K562 (cell line): ENCODE data around the gene NUP210. TPM values are rescaled to one million over a fixed set of nuclear protein-coding genes. Genes with fewer than 3 reads are reported as not detected.

ENCODE experiments used
- BHLHE40 ChIP-seq: IDR thresholded peaks from 2 replicates; pipeline ENCODE4 v1.6.1; 2011; ENCODE audit warnings: low read length, improper control_type of control experiment
- CBFA2T2 ChIP-seq: fragments of 450-650 bp; conservative IDR thresholded peaks from 2 replicates; pipeline ENCODE4 v1.6.1; 2017; ENCODE audit warnings: mild to moderate bottlenecking
- CBX3 ChIP-seq, 2 experiments: IDR thresholded peaks; 1 replicate in 1 of 2; 2 replicates in 1 of 2; pipeline ENCODE4 v1.6.1; 2012; ENCODE audit warnings: inconsistent platforms in 2 of 2, low read length in 2 of 2, borderline replicate concordance in 1 of 2, control low read depth in 1 of 2
- CHD4 ChIP-seq: fragments of 200-600 bp; sonication (generic); IDR thresholded peaks from 3 replicates; pipeline ENCODE4 v1.6.1; 2012; ENCODE audit warnings: low read depth, mild to moderate bottlenecking, mixed read lengths, low read length, inconsistent platforms; ENCODE audit not compliant: insufficient read depth, insufficient replicate concordance, poor library complexity, severe bottlenecking
- DMBX1 ChIP-seq: fragments of 250-450 bp; sonication (Bioruptor Pico); IDR thresholded peaks from 2 replicates; pipeline ENCODE4 v1.8.0; 2022; ENCODE audit warnings: inconsistent platforms, mild to moderate bottlenecking, moderate library complexity, borderline replicate concordance
- GTF2A2 ChIP-seq: IDR thresholded peaks from 2 replicates; pipeline ENCODE4 v1.6.1; 2016; ENCODE audit warnings: mild to moderate bottlenecking, missing genetic modification characterization, missing compliant biosample characterization
- LEF1 ChIP-seq: fragments of 450-650 bp; IDR thresholded peaks from 2 replicates; pipeline ENCODE4 v1.6.1; 2016; ENCODE audit warnings: mild to moderate bottlenecking
- MXI1 ChIP-seq: IDR thresholded peaks from 2 replicates; pipeline ENCODE4 v1.6.1; 2011; ENCODE audit warnings: low read depth, mild to moderate bottlenecking, improper control_type of control experiment, low read length
- MYBL2 ChIP-seq, 2 experiments: fragments of 450-650 bp in 1 of 2; sonication (generic) in 1 of 2; formaldehyde crosslinking in 1 of 2; IDR thresholded peaks; 2 replicates each; pipeline versions ENCODE4 v1.6.1 to v1.8.1; 2017 to 2022; ENCODE audit warnings: borderline replicate concordance in 1 of 2, inconsistent platforms in 1 of 2, low read depth in 1 of 2, mild to moderate bottlenecking in 1 of 2, missing genetic modification reagents in 1 of 2, moderate library complexity in 1 of 2
- NFE2 ChIP-seq: IDR thresholded peaks from 2 replicates; pipeline ENCODE4 v1.6.1; 2014; ENCODE audit warnings: antibody characterized with exemption, low read depth
- PML ChIP-seq: IDR thresholded peaks from 2 replicates; pipeline ENCODE4 v1.6.1; 2012; ENCODE audit warnings: low read length, inconsistent platforms
- RBM25 ChIP-seq: fragments of 200-400 bp; formaldehyde crosslinking; IDR thresholded peaks from 2 replicates; pipeline ENCODE4 v1.6.1; 2018; ENCODE audit warnings: low read length, low read depth, moderate library complexity; ENCODE audit not compliant: severe bottlenecking
- SOX6 ChIP-seq: fragments of 450-650 bp; IDR thresholded peaks from 2 replicates; pipeline ENCODE4 v1.6.1; 2014; ENCODE audit warnings: mild to moderate bottlenecking
- TAF9B ChIP-seq: fragments of 450-650 bp; IDR thresholded peaks from 2 replicates; pipeline ENCODE4 v1.6.1; 2018; ENCODE audit warnings: mild to moderate bottlenecking; ENCODE audit not compliant: partially characterized antibody
- polyA plus RNA-seq, 8 experiments: library from polyadenylated mRNA; depleted of rRNA in 4 of 8; stranded (reverse) in 5 of 8; unstranded in 3 of 8; fragments of >200 nt; fragmentation: Nextera tagmentation in 2 of 8; fragmentation: Illumina TruSeq in 1 of 8; extraction: Ambion mirVana in 2 of 8; extraction: Trizol in 1 of 8; gene quantifications; 2 replicates each; pipeline versions ENCODE4 v1.2.1 to v1.2.3, GENCODE V29; 2011 to 2014; ENCODE audit warnings: inconsistent platforms in 1 of 8, missing spikeins in 1 of 8
- total RNA-seq, 7 experiments: library from RNA; depleted of rRNA in 6 of 7; stranded (reverse); fragments of >200 nt in 6 of 7; fragmentation: Illumina TruSeq in 2 of 7; extraction: Trizol in 2 of 7; gene quantifications; 2 replicates each; pipeline versions ENCODE4 v1.2.1 to v1.2.3, GENCODE V29; 2011 to 2021; ENCODE audit warnings: low replicate concordance in 1 of 7
- TF ChIP-seq, protein P1 (sequence below), 3 experiments: fragments of 200-800 bp in 1 of 3; fragments of 250-450 bp in 1 of 3; fragments of 450-650 bp in 1 of 3; sonication (Bioruptor Pico) in 1 of 3; sonication (Bioruptor generic) in 1 of 3; formaldehyde crosslinking in 1 of 3; IDR thresholded peaks; 2 replicates each; pipeline versions ENCODE4 v1.6.1 to v1.8.0; 2016 to 2022; ENCODE audit warnings: mild to moderate bottlenecking in 2 of 3, missing genetic modification characterization in 2 of 3, missing compliant biosample characterization in 1 of 3, moderate library complexity in 1 of 3
- TF ChIP-seq, protein P2 (sequence below), 2 experiments: fragments of 150-350 bp in 1 of 2; IDR thresholded peaks; 2 replicates each; pipeline ENCODE4 v1.6.1; 2012 to 2016; ENCODE audit warnings: low read depth in 2 of 2, low read length in 2 of 2, mild to moderate bottlenecking in 1 of 2, moderate library complexity in 1 of 2
- TF ChIP-seq, protein P3 (sequence below), 3 experiments: fragments of 200-800 bp in 1 of 3; sonication (Bioruptor generic) in 1 of 3; sonication (generic) in 1 of 3; formaldehyde crosslinking in 1 of 3; IDR thresholded peaks; 2 replicates each; pipeline versions ENCODE4 v1.6.1 to v1.8.0; 2016 to 2022; ENCODE audit warnings: mild to moderate bottlenecking in 2 of 3, missing compliant biosample characterization in 2 of 3, missing genetic modification characterization in 2 of 3, missing genetic modification reagents in 1 of 3

NUP210 gene
- total and polyA plus RNA-seq, 9 of the 15 experiments (the other 6 are each of a cell fraction or from before 2014, with no cell fraction given) = 1.2 to 138 (median 44.0) TPM

DNA sequence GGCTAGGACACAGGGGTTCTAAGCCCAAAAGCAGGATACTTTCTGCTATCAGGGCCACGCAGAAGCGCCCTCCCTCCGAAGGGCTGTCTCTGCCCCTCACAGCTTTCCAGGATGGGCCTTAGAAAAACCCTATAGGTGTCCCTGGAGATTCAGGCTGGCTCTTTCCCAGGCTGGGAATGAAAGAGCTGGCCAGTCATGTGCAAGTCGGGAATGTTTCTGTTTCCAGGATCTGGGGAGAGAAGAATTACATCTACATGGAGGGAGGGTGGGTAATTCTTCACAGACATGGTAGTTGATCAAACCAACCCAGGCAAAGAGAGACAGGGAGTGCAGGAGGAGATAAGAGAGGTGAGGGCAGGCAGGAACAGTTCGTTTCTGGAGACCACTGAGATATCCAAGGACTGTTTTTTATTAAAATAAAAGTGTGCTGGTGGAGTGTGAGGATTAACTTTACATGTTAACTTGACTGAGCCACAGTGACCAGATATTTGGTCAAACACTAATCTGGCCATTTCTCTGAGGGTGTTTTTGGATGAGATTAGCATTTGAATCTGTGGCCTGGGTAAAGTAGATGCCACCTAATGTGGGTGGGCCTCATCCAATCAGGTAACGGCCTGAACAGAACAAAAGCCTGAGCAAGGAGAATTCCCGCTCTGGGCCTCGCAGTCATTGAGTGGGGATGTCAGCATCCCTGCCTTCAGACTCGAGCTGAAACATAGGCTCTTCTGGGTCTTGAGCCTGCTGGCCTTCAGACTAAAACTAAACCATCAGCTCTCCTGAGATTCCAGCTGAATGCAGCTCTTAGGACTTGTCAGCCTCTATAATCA, 15.3 kb downstream of the NUP210 start (continued):
- TF ChIP-seq GTF2A2 = no peak
- TF ChIP-seq RBM25 = no peak
- TF ChIP-seq, protein P1, sequence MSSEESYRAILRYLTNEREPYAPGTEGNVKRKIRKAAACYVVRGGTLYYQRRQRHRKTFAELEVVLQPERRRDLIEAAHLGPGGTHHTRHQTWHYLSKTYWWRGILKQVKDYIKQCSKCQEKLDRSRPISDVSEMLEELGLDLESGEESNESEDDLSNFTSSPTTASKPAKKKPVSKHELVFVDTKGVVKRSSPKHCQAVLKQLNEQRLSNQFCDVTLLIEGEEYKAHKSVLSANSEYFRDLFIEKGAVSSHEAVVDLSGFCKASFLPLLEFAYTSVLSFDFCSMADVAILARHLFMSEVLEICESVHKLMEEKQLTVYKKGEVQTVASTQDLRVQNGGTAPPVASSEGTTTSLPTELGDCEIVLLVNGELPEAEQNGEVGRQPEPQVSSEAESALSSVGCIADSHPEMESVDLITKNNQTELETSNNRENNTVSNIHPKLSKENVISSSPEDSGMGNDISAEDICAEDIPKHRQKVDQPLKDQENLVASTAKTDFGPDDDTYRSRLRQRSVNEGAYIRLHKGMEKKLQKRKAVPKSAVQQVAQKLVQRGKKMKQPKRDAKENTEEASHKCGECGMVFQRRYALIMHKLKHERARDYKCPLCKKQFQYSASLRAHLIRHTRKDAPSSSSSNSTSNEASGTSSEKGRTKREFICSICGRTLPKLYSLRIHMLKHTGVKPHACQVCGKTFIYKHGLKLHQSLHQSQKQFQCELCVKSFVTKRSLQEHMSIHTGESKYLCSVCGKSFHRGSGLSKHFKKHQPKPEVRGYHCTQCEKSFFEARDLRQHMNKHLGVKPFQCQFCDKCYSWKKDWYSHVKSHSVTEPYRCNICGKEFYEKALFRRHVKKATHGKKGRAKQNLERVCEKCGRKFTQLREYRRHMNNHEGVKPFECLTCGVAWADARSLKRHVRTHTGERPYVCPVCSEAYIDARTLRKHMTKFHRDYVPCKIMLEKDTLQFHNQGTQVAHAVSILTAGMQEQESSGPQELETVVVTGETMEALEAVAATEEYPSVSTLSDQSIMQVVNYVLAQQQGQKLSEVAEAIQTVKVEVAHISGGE (CRISPR knock-in tag; IDR thresholded peaks at IDR 0.05) = 0 out of 6 replicates have a peak, but pooled peaks of 1 of the 3 experiments have one; percentile 28
- TF ChIP-seq LEF1 = 0 out of 2 replicates have a peak, but pooled peaks have one; percentile 49
- peak in 1 of 2 experiments; percentile 55; a peak in 1 of 3 replicates for TF ChIP-seq CBX3 (IDR thresholded peaks at IDR 0.05; ENCODE audit: borderline replicate concordance in 1 of 2, low read length in 2 of 2)
- no peak for TF ChIP-seq MXI1
- TF ChIP-seq SOX6 = 0 out of 2 replicates have a peak, but pooled peaks have one; percentile 27
- TF ChIP-seq DMBX1 = no peak
- no peak for TF ChIP-seq MYBL2 (IDR thresholded peaks at IDR 0.05; ENCODE audit: low read depth)
- no peak for TF ChIP-seq MYBL2 (CRISPR knock-in tag; IDR thresholded peaks at IDR 0.05; ENCODE audit: borderline replicate concordance)
- no peak for TF ChIP-seq CHD4
- peak; percentile 81 for TF ChIP-seq CBFA2T2
- TF ChIP-seq PML = peak; percentile 39; the same call in 1 of the 2 replicates
- no peak for TF ChIP-seq BHLHE40
- TF ChIP-seq, protein P2, sequence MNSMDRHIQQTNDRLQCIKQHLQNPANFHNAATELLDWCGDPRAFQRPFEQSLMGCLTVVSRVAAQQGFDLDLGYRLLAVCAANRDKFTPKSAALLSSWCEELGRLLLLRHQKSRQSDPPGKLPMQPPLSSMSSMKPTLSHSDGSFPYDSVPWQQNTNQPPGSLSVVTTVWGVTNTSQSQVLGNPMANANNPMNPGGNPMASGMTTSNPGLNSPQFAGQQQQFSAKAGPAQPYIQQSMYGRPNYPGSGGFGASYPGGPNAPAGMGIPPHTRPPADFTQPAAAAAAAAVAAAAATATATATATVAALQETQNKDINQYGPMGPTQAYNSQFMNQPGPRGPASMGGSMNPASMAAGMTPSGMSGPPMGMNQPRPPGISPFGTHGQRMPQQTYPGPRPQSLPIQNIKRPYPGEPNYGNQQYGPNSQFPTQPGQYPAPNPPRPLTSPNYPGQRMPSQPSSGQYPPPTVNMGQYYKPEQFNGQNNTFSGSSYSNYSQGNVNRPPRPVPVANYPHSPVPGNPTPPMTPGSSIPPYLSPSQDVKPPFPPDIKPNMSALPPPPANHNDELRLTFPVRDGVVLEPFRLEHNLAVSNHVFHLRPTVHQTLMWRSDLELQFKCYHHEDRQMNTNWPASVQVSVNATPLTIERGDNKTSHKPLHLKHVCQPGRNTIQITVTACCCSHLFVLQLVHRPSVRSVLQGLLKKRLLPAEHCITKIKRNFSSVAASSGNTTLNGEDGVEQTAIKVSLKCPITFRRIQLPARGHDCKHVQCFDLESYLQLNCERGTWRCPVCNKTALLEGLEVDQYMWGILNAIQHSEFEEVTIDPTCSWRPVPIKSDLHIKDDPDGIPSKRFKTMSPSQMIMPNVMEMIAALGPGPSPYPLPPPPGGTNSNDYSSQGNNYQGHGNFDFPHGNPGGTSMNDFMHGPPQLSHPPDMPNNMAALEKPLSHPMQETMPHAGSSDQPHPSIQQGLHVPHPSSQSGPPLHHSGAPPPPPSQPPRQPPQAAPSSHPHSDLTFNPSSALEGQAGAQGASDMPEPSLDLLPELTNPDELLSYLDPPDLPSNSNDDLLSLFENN (IDR thresholded peaks at IDR 0.05; ENCODE audit: low read depth in 2 of 2, low read length in 2 of 2) = 0 out of 4 replicates have a peak, but pooled peaks of 1 of the 2 experiments have one; percentile 11
- TF ChIP-seq, protein P3, sequence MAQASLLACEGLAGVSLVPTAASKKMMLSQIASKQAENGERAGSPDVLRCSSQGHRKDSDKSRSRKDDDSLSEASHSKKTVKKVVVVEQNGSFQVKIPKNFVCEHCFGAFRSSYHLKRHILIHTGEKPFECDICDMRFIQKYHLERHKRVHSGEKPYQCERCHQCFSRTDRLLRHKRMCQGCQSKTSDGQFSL (CRISPR knock-in tag; IDR thresholded peaks at IDR 0.05) = no peak
- TF ChIP-seq, protein P3 (tag; IDR thresholded peaks at IDR 0.05) = 0 out of 4 replicates have a peak, but pooled peaks of 1 of the 2 experiments have one; percentile 17
- TF ChIP-seq TAF9B = no peak
- TF ChIP-seq NFE2 = no peak
